Peyer's patch (tissue), 4 donors: ENCODE data around the gene ZNF106.

ENCODE experiments used
- CTCF ChIP-seq, 6 experiments: fragments of 450-650 bp in 4 of 6; fragments of 200-600 bp in 2 of 6; sonication (generic) in 1 of 6; IDR thresholded peaks; one replicate each; pipeline ENCODE4 v1.5.1; 2017 to 2019; ENCODE audit warnings: antibody characterized with exemption in 6 of 6, mild to moderate bottlenecking in 3 of 6, moderate library complexity in 1 of 6
- POLR2A ChIP-seq, 2 donors: fragments of 450-650 bp; IDR thresholded peaks; one replicate each; pipeline ENCODE4 v1.5.1; 2017; ENCODE audit warnings: antibody characterized with exemption in 2 of 2, mild to moderate bottlenecking in 2 of 2, moderate library complexity in 2 of 2

- no peak for TF ChIP-seq CTCF (IDR thresholded peaks at IDR 0.05)
- TF ChIP-seq POLR2A (IDR thresholded peaks at IDR 0.05) = no peak
Observed at GRCh38 chr15:42457445-42458442, 33.2 kb downstream of the ZNF106 start.
